ENCODE data around the gene WDR70. TPM values are rescaled to one million over a fixed set of nuclear protein-coding genes. Genes with fewer than 3 reads are reported as not detected.
"Not testable (repeated sequence)": the region's sequence is repeated elsewhere in the genome, so short reads cannot be mapped to it uniquely, and the experiment has no call there.

WDR70 gene
- total and polyA plus RNA-seq, 4 donors, result 4.0 to 17.7 (median 14.5) TPM

DNA sequence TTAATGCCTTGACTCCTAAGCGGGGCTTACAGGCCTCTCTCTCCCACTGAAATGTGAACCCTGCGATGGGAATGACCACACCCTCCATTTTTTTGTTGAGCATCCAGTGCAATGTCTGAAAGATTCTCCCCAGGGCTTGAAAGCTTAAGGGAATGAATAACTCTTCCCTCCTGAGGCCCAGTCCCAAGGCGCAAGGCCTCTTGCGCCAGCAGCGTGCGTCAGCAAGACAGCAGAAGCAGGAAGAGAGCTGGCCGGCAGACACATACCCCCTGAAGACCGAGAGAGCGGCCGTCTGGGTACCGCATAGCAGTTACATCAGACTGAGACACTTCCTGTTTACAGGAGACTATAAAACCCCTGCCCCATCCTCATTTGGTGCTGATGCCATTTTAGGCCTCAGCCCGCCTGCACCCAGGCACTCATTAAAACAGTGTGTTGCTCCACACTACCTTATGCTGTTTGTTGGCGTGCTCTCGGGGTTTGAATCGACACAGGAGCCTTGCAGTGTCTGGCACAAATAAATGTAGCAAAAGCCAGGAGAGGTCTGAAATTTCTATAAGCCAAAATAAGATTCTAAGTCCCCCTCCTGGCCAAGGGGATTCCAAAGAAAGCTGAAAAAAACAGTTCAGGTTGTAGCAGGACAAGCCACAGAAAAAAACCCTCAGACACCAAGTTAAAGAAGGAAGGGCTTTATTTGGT is 398.5 kb downstream of the WDR70 start:
- H3K9me3 ChIP-seq (ENCODE audit: control insufficient read depth in 4 of 4, low read length in 3 of 4), result peaks cover 0 to 7% (median 0%) of the 10 kb centered on the region in 4 donors
- DNase-seq (ENCODE audit: low spot score), result no peak
- no peaks in the 10 kb centered on the region for H3K4me1 ChIP-seq (ENCODE audit: control insufficient read depth in 4 of 4, insufficient read depth in 4 of 4, low read length in 3 of 4)
- H3K36me3 ChIP-seq (ENCODE audit: control insufficient read depth in 4 of 4, insufficient read depth in 3 of 4, low read depth in 1 of 4, low read length in 3 of 4), result no peaks in the 10 kb centered on the region
- whole genome bisulfite sequencing, result 94% methylated on average over 15 of the region's 15 CpGs
- TF ChIP-seq TAF1 (conservative IDR thresholded peaks at IDR 0.05), result no peak
- TF ChIP-seq JUND (IDR thresholded peaks at IDR 0.05), result no peak
- TF ChIP-seq, protein P1, sequence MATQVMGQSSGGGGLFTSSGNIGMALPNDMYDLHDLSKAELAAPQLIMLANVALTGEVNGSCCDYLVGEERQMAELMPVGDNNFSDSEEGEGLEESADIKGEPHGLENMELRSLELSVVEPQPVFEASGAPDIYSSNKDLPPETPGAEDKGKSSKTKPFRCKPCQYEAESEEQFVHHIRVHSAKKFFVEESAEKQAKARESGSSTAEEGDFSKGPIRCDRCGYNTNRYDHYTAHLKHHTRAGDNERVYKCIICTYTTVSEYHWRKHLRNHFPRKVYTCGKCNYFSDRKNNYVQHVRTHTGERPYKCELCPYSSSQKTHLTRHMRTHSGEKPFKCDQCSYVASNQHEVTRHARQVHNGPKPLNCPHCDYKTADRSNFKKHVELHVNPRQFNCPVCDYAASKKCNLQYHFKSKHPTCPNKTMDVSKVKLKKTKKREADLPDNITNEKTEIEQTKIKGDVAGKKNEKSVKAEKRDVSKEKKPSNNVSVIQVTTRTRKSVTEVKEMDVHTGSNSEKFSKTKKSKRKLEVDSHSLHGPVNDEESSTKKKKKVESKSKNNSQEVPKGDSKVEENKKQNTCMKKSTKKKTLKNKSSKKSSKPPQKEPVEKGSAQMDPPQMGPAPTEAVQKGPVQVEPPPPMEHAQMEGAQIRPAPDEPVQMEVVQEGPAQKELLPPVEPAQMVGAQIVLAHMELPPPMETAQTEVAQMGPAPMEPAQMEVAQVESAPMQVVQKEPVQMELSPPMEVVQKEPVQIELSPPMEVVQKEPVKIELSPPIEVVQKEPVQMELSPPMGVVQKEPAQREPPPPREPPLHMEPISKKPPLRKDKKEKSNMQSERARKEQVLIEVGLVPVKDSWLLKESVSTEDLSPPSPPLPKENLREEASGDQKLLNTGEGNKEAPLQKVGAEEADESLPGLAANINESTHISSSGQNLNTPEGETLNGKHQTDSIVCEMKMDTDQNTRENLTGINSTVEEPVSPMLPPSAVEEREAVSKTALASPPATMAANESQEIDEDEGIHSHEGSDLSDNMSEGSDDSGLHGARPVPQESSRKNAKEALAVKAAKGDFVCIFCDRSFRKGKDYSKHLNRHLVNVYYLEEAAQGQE (IDR thresholded peaks at IDR 0.05), result no peak
- TF ChIP-seq HNF4G (IDR thresholded peaks at IDR 0.05), result no peak
- TF ChIP-seq, protein P2, sequence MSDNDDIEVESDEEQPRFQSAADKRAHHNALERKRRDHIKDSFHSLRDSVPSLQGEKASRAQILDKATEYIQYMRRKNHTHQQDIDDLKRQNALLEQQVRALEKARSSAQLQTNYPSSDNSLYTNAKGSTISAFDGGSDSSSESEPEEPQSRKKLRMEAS (IDR thresholded peaks at IDR 0.05), result no peak
- no peak for TF ChIP-seq ATF3 (IDR thresholded peaks at IDR 0.05)
- no peak for TF ChIP-seq HNF4A (conservative IDR thresholded peaks at IDR 0.05)
- TF ChIP-seq, protein P3, sequence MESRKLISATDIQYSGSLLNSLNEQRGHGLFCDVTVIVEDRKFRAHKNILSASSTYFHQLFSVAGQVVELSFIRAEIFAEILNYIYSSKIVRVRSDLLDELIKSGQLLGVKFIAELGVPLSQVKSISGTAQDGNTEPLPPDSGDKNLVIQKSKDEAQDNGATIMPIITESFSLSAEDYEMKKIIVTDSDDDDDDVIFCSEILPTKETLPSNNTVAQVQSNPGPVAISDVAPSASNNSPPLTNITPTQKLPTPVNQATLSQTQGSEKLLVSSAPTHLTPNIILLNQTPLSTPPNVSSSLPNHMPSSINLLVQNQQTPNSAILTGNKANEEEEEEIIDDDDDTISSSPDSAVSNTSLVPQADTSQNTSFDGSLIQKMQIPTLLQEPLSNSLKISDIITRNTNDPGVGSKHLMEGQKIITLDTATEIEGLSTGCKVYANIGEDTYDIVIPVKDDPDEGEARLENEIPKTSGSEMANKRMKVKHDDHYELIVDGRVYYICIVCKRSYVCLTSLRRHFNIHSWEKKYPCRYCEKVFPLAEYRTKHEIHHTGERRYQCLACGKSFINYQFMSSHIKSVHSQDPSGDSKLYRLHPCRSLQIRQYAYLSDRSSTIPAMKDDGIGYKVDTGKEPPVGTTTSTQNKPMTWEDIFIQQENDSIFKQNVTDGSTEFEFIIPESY (IDR thresholded peaks at IDR 0.05), result no peak
- TF ChIP-seq YY1 (IDR thresholded peaks at IDR 0.05), result no peak
- TF ChIP-seq FOXA1 (IDR thresholded peaks at IDR 0.05), result no peak
- TF ChIP-seq, protein P4, sequence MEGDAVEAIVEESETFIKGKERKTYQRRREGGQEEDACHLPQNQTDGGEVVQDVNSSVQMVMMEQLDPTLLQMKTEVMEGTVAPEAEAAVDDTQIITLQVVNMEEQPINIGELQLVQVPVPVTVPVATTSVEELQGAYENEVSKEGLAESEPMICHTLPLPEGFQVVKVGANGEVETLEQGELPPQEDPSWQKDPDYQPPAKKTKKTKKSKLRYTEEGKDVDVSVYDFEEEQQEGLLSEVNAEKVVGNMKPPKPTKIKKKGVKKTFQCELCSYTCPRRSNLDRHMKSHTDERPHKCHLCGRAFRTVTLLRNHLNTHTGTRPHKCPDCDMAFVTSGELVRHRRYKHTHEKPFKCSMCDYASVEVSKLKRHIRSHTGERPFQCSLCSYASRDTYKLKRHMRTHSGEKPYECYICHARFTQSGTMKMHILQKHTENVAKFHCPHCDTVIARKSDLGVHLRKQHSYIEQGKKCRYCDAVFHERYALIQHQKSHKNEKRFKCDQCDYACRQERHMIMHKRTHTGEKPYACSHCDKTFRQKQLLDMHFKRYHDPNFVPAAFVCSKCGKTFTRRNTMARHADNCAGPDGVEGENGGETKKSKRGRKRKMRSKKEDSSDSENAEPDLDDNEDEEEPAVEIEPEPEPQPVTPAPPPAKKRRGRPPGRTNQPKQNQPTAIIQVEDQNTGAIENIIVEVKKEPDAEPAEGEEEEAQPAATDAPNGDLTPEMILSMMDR (IDR thresholded peaks at IDR 0.05; ENCODE audit: low read depth, low read length, missing input control), result no peak
- no peak for TF ChIP-seq FOXA2 (IDR thresholded peaks at IDR 0.05)
- no peak for TF ChIP-seq NR2F2 (IDR thresholded peaks at IDR 0.05)
- TF ChIP-seq SP1 (IDR thresholded peaks at IDR 0.05), result no peak
- no peak for TF ChIP-seq RAD21 (IDR thresholded peaks at IDR 0.05)
- H3K9ac ChIP-seq (ENCODE audit: low read depth in 1 of 2, low read length in 2 of 2), result no peak overlapping the region
- no peak overlapping the region for H3K4me3 ChIP-seq (ENCODE audit: low read depth in 1 of 3, low read length in 3 of 3)
- H3K27me3 ChIP-seq (ENCODE audit: control insufficient read depth in 4 of 4, insufficient read depth in 4 of 4, low read length in 3 of 4), result no peaks in the 10 kb centered on the region
- H3K27ac ChIP-seq (ENCODE audit: low read depth in 1 of 2, low read length in 2 of 2), result no peak overlapping the region

- DNase-seq (ENCODE audit: low spot score); H3K27ac ChIP-seq (ENCODE audit: low read depth in 1 of 2, low read length in 2 of 2); H3K4me3 ChIP-seq (ENCODE audit: low read depth in 1 of 3, low read length in 3 of 3); H3K9ac ChIP-seq (ENCODE audit: low read depth in 1 of 2, low read length in 2 of 2); H3K36me3 ChIP-seq (ENCODE audit: control insufficient read depth in 4 of 4, insufficient read depth in 3 of 4, low read depth in 1 of 4, low read length in 3 of 4); H3K9me3 ChIP-seq (ENCODE audit: control insufficient read depth in 4 of 4, low read length in 3 of 4); H3K4me1 ChIP-seq (ENCODE audit: control insufficient read depth in 4 of 4, insufficient read depth in 4 of 4, low read length in 3 of 4); H3K27me3 ChIP-seq (ENCODE audit: control insufficient read depth in 4 of 4, insufficient read depth in 4 of 4, low read length in 3 of 4): not testable (repeated sequence)
- 88% methylated on average over 8 of the region's 8 CpGs for WGBS
Measured at GRCh38 chr5:37781409-37781808, 402.3 kb downstream of the WDR70 start.

All from liver (tissue), 9 donors.